HepG2 (cell line): ENCODE measurements around the gene COL8A2. TPM values are rescaled to one million over a fixed set of nuclear protein-coding genes. Genes with fewer than 3 reads are reported as not detected.

Experiments
- ATAC-seq: fragments of 200-7000 bp; cut with Tn5 transposase; 3 replicates; pipeline ENCODE4 v1.9.1; 2020; ENCODE audit warnings: mild to moderate bottlenecking, moderate library complexity
- BruUV-seq: library from RNA; stranded (reverse); fragments of 400-500 nt; replicated peaks from 2 replicates; lab custom pipeline; 2021; lab: Mats Ljungman, UMichigan
- CTCF ChIA-PET: fragments of 300-600 bp; formaldehyde crosslinking; extraction: SDS; loops from one replicate; lab custom pipeline; 2021; ENCODE audit warnings: low total read pairs, inconsistent platforms, low intra/inter-chr PET ratio; lab: Yijun Ruan, JAX
- POLR2A ChIA-PET: fragments of 350-600 bp; sonication (Branson Sonifier 250); formaldehyde crosslinking; loops from one replicate; lab custom pipeline; 2020; ENCODE audit warnings: antibody characterized with exemption, inconsistent platforms; lab: Yijun Ruan, JAX
- DNase-seq: peaks from one replicate; pipeline ENCODE4 v3.0.0-alpha.2; 2015; ENCODE audit warnings: low spot score
- FAIRE-seq: peaks from 3 replicates; lab custom pipeline; 2011; peaks lifted over from hg19 to GRCh38; lab: Jason Lieb, UNC
- H2AFZ ChIP-seq: one replicate; pipeline ENCODE4 v1.6.1; 2011; ENCODE audit warnings: low read length, inconsistent platforms
- H3K27ac ChIP-seq: fragments of 300-600 bp; 3 replicates; pipeline ENCODE4 v1.8.0; 2011; ENCODE audit warnings: mixed run types, mild to moderate bottlenecking, mixed read lengths, low read length, inconsistent platforms; ENCODE audit not compliant: insufficient read depth; ENCODE audit errors: extremely low read length
- H3K27me3 ChIP-seq, 2 experiments: fragments of 200-600 bp in 1 of 2; 2 replicates in 1 of 2; 3 replicates in 1 of 2; pipeline versions ENCODE4 v1.6.0 to v1.8.0; 2011; ENCODE audit warnings: low read length in 2 of 2, mild to moderate bottlenecking in 2 of 2, moderate library complexity in 2 of 2, inconsistent platforms in 1 of 2; ENCODE audit not compliant: insufficient read depth in 2 of 2, control insufficient read depth in 1 of 2
- H3K36me3 ChIP-seq, 2 experiments: fragments of 200-600 bp in 1 of 2; replicated peaks in 1 of 2; 2 replicates in 1 of 2; 3 replicates in 1 of 2; pipeline versions ENCODE4 v1.5.1 to v1.8.0; 2011; ENCODE audit warnings: low read length in 2 of 2, inconsistent platforms in 1 of 2; ENCODE audit not compliant: insufficient read depth in 2 of 2, control insufficient read depth in 1 of 2
- H3K4me1 ChIP-seq: 2 replicates; pipeline ENCODE4 v1.5.1; 2012; ENCODE audit warnings: low read length, inconsistent platforms; ENCODE audit not compliant: insufficient read depth
- H3K4me2 ChIP-seq: 2 replicates; pipeline ENCODE4 v1.6.0; 2011; ENCODE audit warnings: low read depth, low read length, inconsistent platforms
- H3K4me3 ChIP-seq, 3 experiments: fragments of 200-600 bp in 1 of 3; sonication (generic), shearing (Covaris generic) in 1 of 3; replicated peaks in 1 of 3; 2 replicates each; pipeline ENCODE4 v1.5.1; 2011 to 2016; ENCODE audit warnings: low read length in 3 of 3, inconsistent platforms in 2 of 3, low read depth in 2 of 3, mild to moderate bottlenecking in 2 of 3, control low read depth in 1 of 3, mixed read lengths in 1 of 3; ENCODE audit not compliant: insufficient read depth in 1 of 3
- H3K79me2 ChIP-seq: one replicate; pipeline ENCODE4 v1.6.1; 2011; ENCODE audit warnings: low read length, inconsistent platforms; ENCODE audit not compliant: insufficient read depth
- H3K9ac ChIP-seq: 2 replicates; pipeline ENCODE4 v1.6.0; 2011; ENCODE audit warnings: mild to moderate bottlenecking, low read depth, low read length, inconsistent platforms; ENCODE audit not compliant: insufficient read depth
- H3K9me3 ChIP-seq: 2 replicates; pipeline ENCODE4 v1.5.1; 2012; ENCODE audit warnings: mild to moderate bottlenecking, low read length
- H4K20me1 ChIP-seq: 2 replicates; pipeline ENCODE4 v1.6.0; 2011; ENCODE audit warnings: inconsistent platforms, mild to moderate bottlenecking, low read length, moderate library complexity; ENCODE audit not compliant: insufficient read depth
- HIVEP1 ChIP-seq: sonication (generic); formaldehyde crosslinking; IDR thresholded peaks from 2 replicates; pipeline ENCODE4 v1.4.0; 2020; ENCODE audit warnings: mild to moderate bottlenecking, missing genetic modification reagents
- IRF2 ChIP-seq: IDR thresholded peaks from 2 replicates; pipeline ENCODE4 v1.6.1; 2018; ENCODE audit warnings: missing genetic modification reagents, missing compliant biosample characterization
- U2AF1 ChIP-seq: fragments of 200-400 bp; formaldehyde crosslinking; optimal IDR thresholded peaks from 2 replicates; pipeline ENCODE3; 2017; ENCODE audit warnings: mild to moderate bottlenecking, low read depth, low read length
- ZNF256 ChIP-seq: sonication (generic); formaldehyde crosslinking; conservative IDR thresholded peaks from 2 replicates; pipeline ENCODE4 v1.4.0; 2020; ENCODE audit warnings: missing genetic modification reagents
- ZNF629 ChIP-seq: sonication (generic); formaldehyde crosslinking; conservative IDR thresholded peaks from 2 replicates; pipeline ENCODE4 v1.5.0; 2020; ENCODE audit warnings: missing genetic modification reagents
- WGBS: methylation state at CpG from one replicate; pipeline ENCODE4 v1.1.6; 2017; ENCODE audit warnings: low lambda C conversion rate; 5-methylcytosine and 5-hydroxymethylcytosine counted together
- in situ Hi-C: cut with HindIII; loops from 2 replicates; pipeline ENCODE4 v1.10.0; 2017; ENCODE audit warnings: low pct_unique_long_range_greater_than_20kb; ENCODE audit not compliant: extremely low pct_ligation_motif_present
- intact Hi-C: fragments of 100-400 bp; cut with micrococcal nuclease; formaldehyde crosslinking; loops from one replicate; pipeline ENCODE4 v1.10.0; 2022; ENCODE audit not compliant: unreplicated experiment
- polyA plus RNA-seq, 8 experiments: library from polyadenylated mRNA; depleted of rRNA in 3 of 8; stranded (reverse) in 7 of 8; unstranded in 1 of 8; fragments of >200 nt; fragmentation: Illumina TruSeq in 4 of 8; extraction: Trizol in 4 of 8; gene quantifications; 2 replicates each; pipeline versions ENCODE4 v1.2.1 to v1.2.3, GENCODE V29; 2011 to 2016; ENCODE audit warnings: low read depth in 4 of 8, missing spikeins in 1 of 8, mixed read lengths in 1 of 8; ENCODE audit not compliant: insufficient read depth in 1 of 8
- total RNA-seq, 5 experiments: library from RNA; depleted of rRNA; stranded (reverse); fragments of >200 nt; fragmentation: Illumina TruSeq; extraction: Trizol; gene quantifications; 2 replicates each; pipeline ENCODE4 v1.2.3, GENCODE V29; 2016; ENCODE audit warnings: low read depth in 1 of 5
- TF ChIP-seq, protein P1 (sequence below): IDR thresholded peaks from 2 replicates; pipeline ENCODE4 v1.6.1; 2016
- TF ChIP-seq, protein P2 (sequence below): sonication (generic); formaldehyde crosslinking; IDR thresholded peaks from 2 replicates; pipeline ENCODE4 v1.8.0; 2022; ENCODE audit warnings: mild to moderate bottlenecking, missing genetic modification reagents, moderate library complexity
- TF ChIP-seq, protein P3 (sequence below): fragments of 450-650 bp; IDR thresholded peaks from 2 replicates; pipeline ENCODE4 v1.6.1; 2016
- TF ChIP-seq, protein P4 (sequence below): sonication (generic); formaldehyde crosslinking; IDR thresholded peaks from 2 replicates; pipeline ENCODE4 v1.5.1; 2020; ENCODE audit warnings: mild to moderate bottlenecking, moderate library complexity, missing genetic modification reagents
- TF ChIP-seq, protein P5 (sequence below): sonication (generic); formaldehyde crosslinking; conservative IDR thresholded peaks from 2 replicates; pipeline ENCODE4 v1.4.0; 2020; ENCODE audit warnings: missing genetic modification reagents

Gene COL8A2
- total and polyA plus RNA-seq, 2 of the 13 experiments (the other 11 are each of a cell fraction or from before 2014, with no cell fraction given) = 0.13 to 0.24 TPM

DNA sequence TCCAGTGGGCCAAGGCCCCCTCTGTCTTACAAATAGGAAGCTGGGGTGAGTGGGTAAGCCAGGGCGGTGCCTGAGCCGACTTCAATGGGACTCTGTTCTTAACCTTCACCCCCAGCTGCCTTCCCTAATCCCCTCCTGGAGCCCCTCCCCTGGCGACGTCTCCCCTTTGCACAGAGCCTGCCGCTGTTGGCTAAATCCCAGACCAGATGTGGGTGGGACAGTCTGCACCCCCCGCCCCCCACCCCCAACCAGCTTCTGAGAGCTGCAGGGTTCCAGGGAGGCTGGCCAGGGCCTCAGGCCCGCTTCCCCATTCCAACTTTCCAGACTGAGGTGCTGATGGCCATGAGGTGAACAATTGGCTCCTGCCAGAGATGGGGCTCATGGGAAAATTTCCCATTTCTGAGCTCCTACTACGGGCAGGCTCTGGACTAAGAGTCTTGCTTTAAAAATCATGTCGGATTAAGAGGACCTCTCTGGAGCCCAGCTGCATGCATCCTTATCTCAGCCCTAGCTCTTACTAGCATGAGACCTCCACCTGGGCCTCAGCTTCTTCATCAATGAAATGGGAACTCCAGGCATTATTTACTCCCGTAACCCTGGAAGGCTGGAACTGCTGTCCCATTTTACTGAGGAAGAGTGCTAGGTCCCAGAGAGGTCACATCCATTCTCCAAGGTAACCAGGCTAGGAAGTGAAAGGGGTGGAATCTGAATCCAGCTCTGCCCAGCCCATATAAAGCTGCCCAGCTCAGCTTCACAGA lies 6.4 kb downstream of the COL8A2 start:
- intact Hi-C loops = no loop called here
- CTCF ChIA-PET = no interaction called here

DNA sequence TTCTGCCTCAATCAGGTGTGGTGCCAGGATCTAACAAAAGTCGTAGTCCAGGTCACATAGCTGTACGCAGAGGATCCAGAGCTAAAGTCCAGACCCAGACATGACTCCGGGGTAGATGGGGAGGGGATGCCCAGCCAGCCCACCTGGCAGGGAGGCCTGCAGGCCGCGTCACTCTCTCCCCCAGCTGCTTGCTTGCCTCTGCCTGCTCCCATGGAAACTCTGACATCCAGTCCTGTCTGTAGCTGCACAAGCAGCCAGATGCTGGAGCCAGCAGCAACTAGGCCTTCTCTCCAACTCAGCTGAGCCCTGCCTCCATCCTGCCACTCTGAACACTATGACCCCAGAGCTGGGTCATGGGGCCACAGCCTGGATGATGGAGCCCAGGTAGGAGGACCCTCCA lies 8.1 kb downstream of the COL8A2 start:
- Histone ChIP-seq H3K36me3 (no peaks in the 10 kb centered on the region), H3K4me3 (no peak overlapping the region), H3K9me3 (no peaks in the 10 kb centered on the region), H3K79me2 (no peaks in the 10 kb centered on the region), H3K27ac (no peak overlapping the region), H3K27me3 (peaks cover 7 to 21% of the 10 kb centered on the region in 2 experiments; a peak in 2 of 5 replicates), H3K4me2 (no peak overlapping the region), H2AFZ (no peak overlapping the region), H4K20me1 (no peaks in the 10 kb centered on the region), H3K4me1 (peaks cover 41% of the 10 kb centered on the region), H3K9ac (no peak overlapping the region)
- WGBS = no CpG with 5 or more reads among the region's 5 CpGs
- in situ Hi-C loops (no loop called here), intact Hi-C loops (no loop called here)
- FAIRE-seq (no peak), DNase-seq (no peak), ATAC-seq (no peak)
- ChIA-PET POLR2A (interaction anchor here (0.6 to 1.4 kb wide), 2 partner anchors 16 to 20 kb away, joined by 3 to 5 read pairs; no protein-coding TSS in a partner anchor), CTCF (no interaction called here)
- no TSS peak for BruUV-seq
- TF ChIP-seq, protein P1, sequence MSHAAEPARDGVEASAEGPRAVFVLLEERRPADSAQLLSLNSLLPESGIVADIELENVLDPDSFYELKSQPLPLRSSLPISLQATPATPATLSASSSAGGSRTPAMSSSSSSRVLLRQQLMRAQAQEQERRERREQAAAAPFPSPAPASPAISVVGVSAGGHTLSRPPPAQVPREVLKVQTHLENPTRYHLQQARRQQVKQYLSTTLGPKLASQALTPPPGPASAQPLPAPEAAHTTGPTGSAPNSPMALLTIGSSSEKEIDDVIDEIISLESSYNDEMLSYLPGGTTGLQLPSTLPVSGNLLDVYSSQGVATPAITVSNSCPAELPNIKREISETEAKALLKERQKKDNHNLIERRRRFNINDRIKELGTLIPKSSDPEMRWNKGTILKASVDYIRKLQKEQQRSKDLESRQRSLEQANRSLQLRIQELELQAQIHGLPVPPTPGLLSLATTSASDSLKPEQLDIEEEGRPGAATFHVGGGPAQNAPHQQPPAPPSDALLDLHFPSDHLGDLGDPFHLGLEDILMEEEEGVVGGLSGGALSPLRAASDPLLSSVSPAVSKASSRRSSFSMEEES = no peak
- TF ChIP-seq, protein P2, sequence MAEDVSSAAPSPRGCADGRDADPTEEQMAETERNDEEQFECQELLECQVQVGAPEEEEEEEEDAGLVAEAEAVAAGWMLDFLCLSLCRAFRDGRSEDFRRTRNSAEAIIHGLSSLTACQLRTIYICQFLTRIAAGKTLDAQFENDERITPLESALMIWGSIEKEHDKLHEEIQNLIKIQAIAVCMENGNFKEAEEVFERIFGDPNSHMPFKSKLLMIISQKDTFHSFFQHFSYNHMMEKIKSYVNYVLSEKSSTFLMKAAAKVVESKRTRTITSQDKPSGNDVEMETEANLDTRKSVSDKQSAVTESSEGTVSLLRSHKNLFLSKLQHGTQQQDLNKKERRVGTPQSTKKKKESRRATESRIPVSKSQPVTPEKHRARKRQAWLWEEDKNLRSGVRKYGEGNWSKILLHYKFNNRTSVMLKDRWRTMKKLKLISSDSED (CRISPR knock-in tag) = no peak
- TF ChIP-seq, protein P3, sequence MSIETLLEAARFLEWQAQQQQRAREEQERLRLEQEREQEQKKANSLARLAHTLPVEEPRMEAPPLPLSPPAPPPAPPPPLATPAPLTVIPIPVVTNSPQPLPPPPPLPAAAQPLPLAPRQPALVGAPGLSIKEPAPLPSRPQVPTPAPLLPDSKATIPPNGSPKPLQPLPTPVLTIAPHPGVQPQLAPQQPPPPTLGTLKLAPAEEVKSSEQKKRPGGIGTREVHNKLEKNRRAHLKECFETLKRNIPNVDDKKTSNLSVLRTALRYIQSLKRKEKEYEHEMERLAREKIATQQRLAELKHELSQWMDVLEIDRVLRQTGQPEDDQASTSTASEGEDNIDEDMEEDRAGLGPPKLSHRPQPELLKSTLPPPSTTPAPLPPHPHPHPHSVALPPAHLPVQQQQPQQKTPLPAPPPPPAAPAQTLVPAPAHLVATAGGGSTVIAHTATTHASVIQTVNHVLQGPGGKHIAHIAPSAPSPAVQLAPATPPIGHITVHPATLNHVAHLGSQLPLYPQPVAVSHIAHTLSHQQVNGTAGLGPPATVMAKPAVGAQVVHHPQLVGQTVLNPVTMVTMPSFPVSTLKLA = no peak
- TF ChIP-seq IRF2 (CRISPR knock-in tag) = no peak
- no peak for TF ChIP-seq HIVEP1 (CRISPR knock-in tag)
- TF ChIP-seq, protein P4, sequence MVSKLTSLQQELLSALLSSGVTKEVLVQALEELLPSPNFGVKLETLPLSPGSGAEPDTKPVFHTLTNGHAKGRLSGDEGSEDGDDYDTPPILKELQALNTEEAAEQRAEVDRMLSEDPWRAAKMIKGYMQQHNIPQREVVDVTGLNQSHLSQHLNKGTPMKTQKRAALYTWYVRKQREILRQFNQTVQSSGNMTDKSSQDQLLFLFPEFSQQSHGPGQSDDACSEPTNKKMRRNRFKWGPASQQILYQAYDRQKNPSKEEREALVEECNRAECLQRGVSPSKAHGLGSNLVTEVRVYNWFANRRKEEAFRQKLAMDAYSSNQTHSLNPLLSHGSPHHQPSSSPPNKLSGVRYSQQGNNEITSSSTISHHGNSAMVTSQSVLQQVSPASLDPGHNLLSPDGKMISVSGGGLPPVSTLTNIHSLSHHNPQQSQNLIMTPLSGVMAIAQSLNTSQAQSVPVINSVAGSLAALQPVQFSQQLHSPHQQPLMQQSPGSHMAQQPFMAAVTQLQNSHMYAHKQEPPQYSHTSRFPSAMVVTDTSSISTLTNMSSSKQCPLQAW = no peak
- no peak for TF ChIP-seq ZNF256
- TF ChIP-seq U2AF1 = no peak

More for the DNA sequence above, 6.4 kb downstream of the COL8A2 start:
- Histone ChIP-seq H3K9ac (no peak overlapping the region), H3K4me1 (peaks cover 50% of the 10 kb centered on the region), H2AFZ (no peak overlapping the region), H3K79me2 (no peaks in the 10 kb centered on the region), H3K27ac (no peak overlapping the region), H3K9me3 (no peaks in the 10 kb centered on the region), H3K4me2 (no peak overlapping the region), H3K27me3 (peaks cover 8 to 35% of the 10 kb centered on the region in 2 experiments; a peak in 3 of 5 replicates), H3K4me3 (no peak overlapping the region), H3K36me3 (no peaks in the 10 kb centered on the region), H4K20me1 (no peaks in the 10 kb centered on the region)
- POLR2A ChIA-PET = interaction anchor here (1.4 to 1.5 kb wide), 2 partner anchors 21 to 32 kb away, joined by 4 to 5 read pairs; no protein-coding TSS in a partner anchor
- 16% methylated on average over 3 of the region's 10 CpGs for WGBS
- no TSS peak for BruUV-seq
- peak; percentile 75 for TF ChIP-seq ZNF629 (CRISPR knock-in tag)
- TF ChIP-seq, protein P5, sequence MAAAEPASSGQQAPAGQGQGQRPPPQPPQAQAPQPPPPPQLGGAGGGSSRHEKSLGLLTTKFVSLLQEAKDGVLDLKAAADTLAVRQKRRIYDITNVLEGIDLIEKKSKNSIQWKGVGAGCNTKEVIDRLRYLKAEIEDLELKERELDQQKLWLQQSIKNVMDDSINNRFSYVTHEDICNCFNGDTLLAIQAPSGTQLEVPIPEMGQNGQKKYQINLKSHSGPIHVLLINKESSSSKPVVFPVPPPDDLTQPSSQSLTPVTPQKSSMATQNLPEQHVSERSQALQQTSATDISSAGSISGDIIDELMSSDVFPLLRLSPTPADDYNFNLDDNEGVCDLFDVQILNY (CRISPR knock-in tag) = no peak
- in situ Hi-C loops = no loop called here
- FAIRE-seq = no peak
- ATAC-seq = no peak
- no peak for DNase-seq
